HepG2 (cell line): ENCODE results near the gene PPP4R3A.

Experiments
- ATF3 ChIP-seq: sonication (generic); formaldehyde crosslinking; IDR thresholded peaks from 2 replicates; pipeline ENCODE4 v1.4.0; 2020; ENCODE audit warnings: missing genetic modification reagents
- CEBPB ChIP-seq: IDR thresholded peaks from 2 replicates; pipeline ENCODE4 v1.6.1; 2011; ENCODE audit warnings: low read depth, low read length, improper control_type of control experiment, borderline replicate concordance
- CTCF ChIP-seq: sonication (generic); formaldehyde crosslinking; IDR thresholded peaks from 2 replicates; pipeline ENCODE4 v1.5.0; 2020; ENCODE audit warnings: mild to moderate bottlenecking, missing genetic modification reagents, moderate library complexity
- EZH2 ChIP-seq: conservative IDR thresholded peaks from 2 replicates; pipeline ENCODE4 v1.6.1; 2012; ENCODE audit warnings: mild to moderate bottlenecking, low read depth, low read length, moderate library complexity
- FOXM1 ChIP-seq: sonication (generic); formaldehyde crosslinking; IDR thresholded peaks from 2 replicates; pipeline ENCODE4 v1.5.0; 2020; ENCODE audit warnings: missing genetic modification reagents
- SP4 ChIP-seq: sonication (generic); formaldehyde crosslinking; IDR thresholded peaks from 2 replicates; pipeline ENCODE4 v1.8.1; 2023; ENCODE audit warnings: mild to moderate bottlenecking, missing genetic modification reagents
- TEAD2 ChIP-seq: sonication (generic); formaldehyde crosslinking; IDR thresholded peaks from 2 replicates; pipeline ENCODE4 v1.9.0; 2021; ENCODE audit warnings: missing genetic modification reagents
- ZBTB1 ChIP-seq: sonication (generic); formaldehyde crosslinking; IDR thresholded peaks from 2 replicates; pipeline ENCODE4 v1.4.0; 2020; ENCODE audit warnings: missing genetic modification reagents, borderline replicate concordance
- ZNF234 ChIP-seq: sonication (generic); formaldehyde crosslinking; conservative IDR thresholded peaks from 2 replicates; pipeline ENCODE4 v1.5.1; 2020; ENCODE audit warnings: mild to moderate bottlenecking, missing genetic modification reagents
- ZNF274 ChIP-seq: sonication (generic); formaldehyde crosslinking; IDR thresholded peaks from 2 replicates; pipeline ENCODE4 v1.5.1; 2020; ENCODE audit warnings: mild to moderate bottlenecking, missing genetic modification reagents

- TF ChIP-seq CTCF (CRISPR knock-in tag): no peak
- TF ChIP-seq TEAD2 (CRISPR knock-in tag): no peak
- TF ChIP-seq ZNF234: no peak
- TF ChIP-seq SP4 (CRISPR knock-in tag): no peak
- TF ChIP-seq CEBPB: no peak
- no peak for TF ChIP-seq ZBTB1 (CRISPR knock-in tag)
- TF ChIP-seq FOXM1 (CRISPR knock-in tag): no peak
- TF ChIP-seq ATF3 (CRISPR knock-in tag): no peak
- no peak for TF ChIP-seq ZNF274 (CRISPR knock-in tag)
- TF ChIP-seq EZH2: no peak
Measured at GRCh38 chr14:91508105-91508504, 2.0 kb downstream of the PPP4R3A start.
